ENCODE measurements around the gene AKAP13. TPM values are rescaled to one million over a fixed set of nuclear protein-coding genes. Genes with fewer than 3 reads are reported as not detected.

AKAP13 gene
- total and polyA plus RNA-seq, 3 donors from 2014 or later = 79.5 to 207 (median 187) TPM

GRCh38 chr15:85557385-85557784 lies 177.0 kb downstream of the AKAP13 start:
- no peak for DNase-seq
- Histone ChIP-seq H3K27me3 (no peaks in the 10 kb centered on the region), H3K27ac (no peak overlapping the region), H3K4me1 (no peaks in the 10 kb centered on the region), H3K4me3 (no peak overlapping the region), H3K9me3 (no peaks in the 10 kb centered on the region), H3K36me3 (ENCODE audit: low read depth, missing control alignments) (no peaks in the 10 kb centered on the region)
- 75 to 79% methylated on average over 6 of the region's 6 CpGs for WGBS, 2 donors
- TF ChIP-seq POLR2A (IDR thresholded peaks at IDR 0.05) = no peak
- TF ChIP-seq, protein P1, sequence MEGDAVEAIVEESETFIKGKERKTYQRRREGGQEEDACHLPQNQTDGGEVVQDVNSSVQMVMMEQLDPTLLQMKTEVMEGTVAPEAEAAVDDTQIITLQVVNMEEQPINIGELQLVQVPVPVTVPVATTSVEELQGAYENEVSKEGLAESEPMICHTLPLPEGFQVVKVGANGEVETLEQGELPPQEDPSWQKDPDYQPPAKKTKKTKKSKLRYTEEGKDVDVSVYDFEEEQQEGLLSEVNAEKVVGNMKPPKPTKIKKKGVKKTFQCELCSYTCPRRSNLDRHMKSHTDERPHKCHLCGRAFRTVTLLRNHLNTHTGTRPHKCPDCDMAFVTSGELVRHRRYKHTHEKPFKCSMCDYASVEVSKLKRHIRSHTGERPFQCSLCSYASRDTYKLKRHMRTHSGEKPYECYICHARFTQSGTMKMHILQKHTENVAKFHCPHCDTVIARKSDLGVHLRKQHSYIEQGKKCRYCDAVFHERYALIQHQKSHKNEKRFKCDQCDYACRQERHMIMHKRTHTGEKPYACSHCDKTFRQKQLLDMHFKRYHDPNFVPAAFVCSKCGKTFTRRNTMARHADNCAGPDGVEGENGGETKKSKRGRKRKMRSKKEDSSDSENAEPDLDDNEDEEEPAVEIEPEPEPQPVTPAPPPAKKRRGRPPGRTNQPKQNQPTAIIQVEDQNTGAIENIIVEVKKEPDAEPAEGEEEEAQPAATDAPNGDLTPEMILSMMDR (IDR thresholded peaks at IDR 0.05) = no peak
- intact Hi-C loops (cut with DNase I; ENCODE audit: low total_unique reads) = no loop called here

DNA sequence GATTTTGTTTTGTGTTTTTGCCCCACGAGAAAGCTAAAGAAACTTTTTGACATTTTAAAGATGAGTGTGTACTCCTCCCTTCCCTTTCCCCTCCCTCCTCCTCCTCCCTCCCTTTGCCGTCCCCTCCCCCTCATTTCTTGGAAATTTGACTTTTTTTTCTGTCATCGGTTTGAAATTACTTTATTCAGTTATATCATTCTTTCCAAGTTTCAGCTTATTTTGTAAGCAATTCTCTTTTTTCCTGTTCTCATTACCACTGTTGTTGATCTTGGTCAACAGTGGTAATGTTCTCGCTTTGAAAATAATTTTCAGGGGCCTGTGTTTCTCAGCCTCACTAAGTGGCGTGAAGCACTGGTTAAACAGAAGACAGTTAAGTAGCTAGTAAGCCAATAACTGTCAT lies 178.4 kb downstream of the AKAP13 start:
- no peaks in the 10 kb centered on the region for H3K36me3 ChIP-seq (ENCODE audit: low read depth, missing control alignments)
- DNase-seq = no peak
- no peaks in the 10 kb centered on the region for H3K9me3 ChIP-seq
- intact Hi-C loops (cut with DNase I; ENCODE audit: low total_unique reads) = no loop called here
- no peaks in the 10 kb centered on the region for H3K4me1 ChIP-seq
- no peak overlapping the region for H3K4me3 ChIP-seq
- 45 to 49% methylated on average over 5 of the region's 5 CpGs for WGBS, 2 donors
- H3K27ac ChIP-seq = no peak overlapping the region
- TF ChIP-seq, protein P1 (IDR thresholded peaks at IDR 0.05) = no peak
- TF ChIP-seq POLR2A (IDR thresholded peaks at IDR 0.05) = no peak
- no peaks in the 10 kb centered on the region for H3K27me3 ChIP-seq

DNA sequence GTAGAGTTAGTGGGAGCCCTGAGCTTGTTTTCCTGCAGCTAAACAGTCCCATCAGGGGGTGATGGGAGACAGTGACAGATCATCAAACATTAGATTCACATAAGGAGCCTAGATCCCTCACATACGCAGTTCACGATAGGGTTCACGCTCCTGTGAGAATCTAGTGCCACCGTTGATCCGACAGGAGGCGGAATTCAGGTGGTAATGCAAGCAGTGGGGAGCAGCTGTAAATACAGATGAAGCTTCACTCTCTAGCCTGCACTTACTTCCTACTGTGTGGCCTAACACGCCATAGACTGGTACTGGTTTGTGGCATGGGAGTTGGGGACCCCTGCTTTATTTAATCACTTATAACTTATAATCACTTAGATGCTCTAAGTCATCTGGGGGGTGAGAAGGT lies 179.1 kb downstream of the AKAP13 start:
- Histone ChIP-seq H3K36me3 (ENCODE audit: low read depth, missing control alignments) (no peaks in the 10 kb centered on the region), H3K4me3 (no peak overlapping the region), H3K9me3 (no peaks in the 10 kb centered on the region), H3K27ac (no peak overlapping the region), H3K27me3 (no peaks in the 10 kb centered on the region), H3K4me1 (no peaks in the 10 kb centered on the region)
- no peak for DNase-seq
- 91 to 93% methylated on average over 7 of the region's 7 CpGs for WGBS, 2 donors
- no peak for TF ChIP-seq POLR2A (IDR thresholded peaks at IDR 0.05)
- TF ChIP-seq, protein P1 (IDR thresholded peaks at IDR 0.05) = no peak
- intact Hi-C loops (cut with DNase I; ENCODE audit: low total_unique reads) = no loop called here

DNA sequence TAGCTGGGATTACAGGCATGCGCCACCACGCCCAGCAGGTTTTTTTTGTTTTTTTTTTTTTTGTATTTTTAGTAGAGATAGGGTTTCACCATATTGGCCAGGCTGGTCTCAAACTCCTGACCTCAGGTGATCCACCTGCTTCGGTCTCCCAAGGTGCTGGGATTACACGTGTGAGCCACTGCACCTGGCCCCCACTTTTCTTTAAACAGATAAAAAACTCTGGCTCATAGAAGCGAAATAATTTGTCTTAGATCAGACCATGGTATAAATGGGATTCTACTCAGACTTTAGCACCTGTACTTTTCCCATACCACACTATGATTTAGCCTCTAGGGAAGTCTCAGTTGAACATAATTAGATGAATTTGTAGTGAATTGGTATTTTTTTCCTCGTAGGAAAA lies 182.4 kb downstream of the AKAP13 start:
- Histone ChIP-seq H3K9me3 (no peaks in the 10 kb centered on the region), H3K27me3 (no peaks in the 10 kb centered on the region), H3K27ac (no peak overlapping the region), H3K4me1 (no peaks in the 10 kb centered on the region), H3K36me3 (ENCODE audit: low read depth, missing control alignments) (no peaks in the 10 kb centered on the region), H3K4me3 (no peak overlapping the region)
- intact Hi-C loops (cut with DNase I; ENCODE audit: low total_unique reads) = no loop called here
- DNase-seq = no peak
- 90 to 91% methylated on average over 6 of the region's 6 CpGs for WGBS, 2 donors
- no peak for TF ChIP-seq POLR2A (IDR thresholded peaks at IDR 0.05)
- TF ChIP-seq, protein P1 (IDR thresholded peaks at IDR 0.05) = no peak

GRCh38 chr15:85563328-85563727 lies 182.9 kb downstream of the AKAP13 start:
- no peak for DNase-seq
- Histone ChIP-seq H3K27ac (no peak overlapping the region), H3K36me3 (ENCODE audit: low read depth, missing control alignments) (no peaks in the 10 kb centered on the region), H3K27me3 (no peaks in the 10 kb centered on the region), H3K4me1 (no peaks in the 10 kb centered on the region), H3K9me3 (no peaks in the 10 kb centered on the region), H3K4me3 (no peak overlapping the region)
- TF ChIP-seq, protein P1 (IDR thresholded peaks at IDR 0.05) = no peak
- no peak for TF ChIP-seq POLR2A (IDR thresholded peaks at IDR 0.05)
- 39 to 58% methylated on average over 3 of the region's 3 CpGs for WGBS, 2 donors
- intact Hi-C loops (cut with DNase I; ENCODE audit: low total_unique reads) = no loop called here

Measured in testis (tissue), 3 donors.